GM21526 (cell line): ENCODE results near the gene CENATAC.
"Not testable (repeated sequence)": the region's sequence is repeated elsewhere in the genome, so short reads cannot be mapped to it uniquely, and the experiment has no call there.

Source experiments
- ATAC-seq: cut with Tn5 transposase; IDR thresholded peaks from one replicate; pipeline ENCODE4 v1.9.1; 2021; ENCODE audit warnings: moderate library complexity; ENCODE audit not compliant: unreplicated experiment, low FRiP score

CENATAC gene

GRCh38 chr11:118991486-118992038 is 6.4 kb upstream of the CENATAC start:
- not testable (repeated sequence) for ATAC-seq

- peak; percentile 21 for ATAC-seq
These were observed 862 bp upstream of the CENATAC start for GRCh38 chr11:118996926-118997626.

GRCh38 chr11:118998388-118998717 is 415 bp downstream of the CENATAC start:
- no peak for ATAC-seq

- no peak for ATAC-seq
These were observed 884 bp downstream of the CENATAC start for GRCh38 chr11:118998822-118999221.

- ATAC-seq, result no peak
These were observed 3.0 kb downstream of the CENATAC start for GRCh38 chr11:119000906-119001305.

GRCh38 chr11:119006656-119007055 is 8.7 kb downstream of the CENATAC start:
- ATAC-seq, result no peak

GRCh38 chr11:119011476-119012053 is 13.6 kb downstream of the CENATAC start:
- ATAC-seq, result no peak

GRCh38 chr11:119012629-119013170 is 14.8 kb downstream of the CENATAC start:
- ATAC-seq, result no peak

GRCh38 chr11:119014209-119014924 is 16.4 kb downstream of the CENATAC start:
- ATAC-seq, result no peak

- ATAC-seq, result no peak
These were observed 17.2 kb downstream of the CENATAC start for GRCh38 chr11:119015054-119015611.

GRCh38 chr11:119016216-119017009 is 18.5 kb downstream of the CENATAC start:
- no peak for ATAC-seq

GRCh38 chr11:119017377-119017776 is 19.4 kb downstream of the CENATAC start:
- not testable (repeated sequence) for ATAC-seq

- ATAC-seq, result peak; percentile 78
These were observed 20.4 kb downstream of the CENATAC start, which contains the start of the genes RPS25 and TRAPPC4 for GRCh38 chr11:119018074-119018938. Gene RPS25, minus strand, starts transcription at chr11:119018343. Its CDS starts 59 bp downstream, at chr11:119018284. Gene TRAPPC4, plus strand, starts transcription at chr11:119018766. Its CDS starts 30 bp downstream, at chr11:119018796.

- no peak for ATAC-seq
These were observed 22.1 kb downstream of the CENATAC start for GRCh38 chr11:119019996-119020395.

- ATAC-seq, result no peak
These were observed 23.7 kb downstream of the CENATAC start for GRCh38 chr11:119021631-119022030.

GRCh38 chr11:119023741-119024140 is 25.8 kb downstream of the CENATAC start:
- ATAC-seq, result no peak

- ATAC-seq, result no peak
These were observed 26.6 kb downstream of the CENATAC start for GRCh38 chr11:119024430-119025098.

- ATAC-seq, result no peak
These were observed 27.1 kb downstream of the CENATAC start for GRCh38 chr11:119025099-119025473.
